NT2/D1 (cell line): Measurements from ENCODE around the gene NCBP2L.

Experiments used
- DNase-seq: peaks from one replicate; pipeline ENCODE4 v3.0.0-alpha.2; 2011; ENCODE audit warnings: low read depth, low spot score
- H3K27me3 ChIP-seq: 2 replicates; pipeline ENCODE4 v1.6.0; 2011; ENCODE audit warnings: mild to moderate bottlenecking; ENCODE audit not compliant: insufficient read length, insufficient read depth
- H3K36me3 ChIP-seq: 2 replicates; pipeline ENCODE4 v1.6.1; 2011; ENCODE audit warnings: mild to moderate bottlenecking, low read length, mixed read lengths; ENCODE audit not compliant: insufficient read depth, insufficient read length
- H3K4me1 ChIP-seq: 2 replicates; pipeline ENCODE4 v1.5.1; 2011; ENCODE audit not compliant: insufficient read depth, insufficient read length
- H3K4me3 ChIP-seq: 2 replicates; pipeline ENCODE4 v1.5.1; 2011; ENCODE audit warnings: low read depth; ENCODE audit not compliant: insufficient read length
- H3K9ac ChIP-seq: 2 replicates; pipeline ENCODE4 v1.6.0; 2011; ENCODE audit warnings: low read depth; ENCODE audit not compliant: insufficient read length
- H3K9me3 ChIP-seq: 2 replicates; pipeline ENCODE4 v1.5.1; 2011; ENCODE audit warnings: mild to moderate bottlenecking, low read length; ENCODE audit not compliant: insufficient read depth
- SUZ12 ChIP-seq: IDR thresholded peaks from 2 replicates; pipeline ENCODE4 v1.6.1; 2011; ENCODE audit not compliant: insufficient read length, insufficient read depth; ENCODE audit errors: extremely low read depth
- YY1 ChIP-seq: IDR thresholded peaks from 2 replicates; pipeline ENCODE4 v1.6.1; 2011; ENCODE audit not compliant: insufficient read length, insufficient read depth
- ZNF274 ChIP-seq: IDR thresholded peaks from 2 replicates; pipeline ENCODE4 v1.6.1; 2011; ENCODE audit warnings: mild to moderate bottlenecking, low read depth, low read length

NCBP2L gene

DNA sequence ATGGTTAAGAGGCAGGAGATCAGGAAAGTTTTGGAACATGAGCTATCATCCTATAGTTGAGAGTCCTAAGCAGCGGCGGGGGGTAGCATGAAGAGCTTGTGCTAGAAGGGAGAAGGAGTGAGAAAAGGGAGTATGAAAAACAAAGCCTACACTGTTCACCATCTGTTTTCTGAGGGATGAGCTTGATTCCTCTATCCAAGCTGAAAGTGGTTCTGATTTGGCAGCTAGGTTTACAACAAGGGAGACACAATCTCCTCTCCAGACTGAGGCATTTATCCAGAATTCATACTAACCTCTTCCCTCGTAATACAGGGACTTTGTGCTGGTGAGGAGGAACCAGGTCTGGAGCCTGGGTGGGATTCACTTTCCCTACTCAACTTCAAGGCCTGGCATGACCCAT lies 25.5 kb upstream of the NCBP2L start:
- no peak for DNase-seq
- Histone ChIP-seq H3K36me3 (no peaks in the 10 kb centered on the region), H3K27me3 (no peaks in the 10 kb centered on the region), H3K9ac (no peak overlapping the region), H3K9me3 (no peaks in the 10 kb centered on the region), H3K4me3 (no peak overlapping the region), H3K4me1 (peaks cover 12% of the 10 kb centered on the region)
- no peak for TF ChIP-seq YY1
- no peak for TF ChIP-seq ZNF274
- no peak for TF ChIP-seq SUZ12

DNA sequence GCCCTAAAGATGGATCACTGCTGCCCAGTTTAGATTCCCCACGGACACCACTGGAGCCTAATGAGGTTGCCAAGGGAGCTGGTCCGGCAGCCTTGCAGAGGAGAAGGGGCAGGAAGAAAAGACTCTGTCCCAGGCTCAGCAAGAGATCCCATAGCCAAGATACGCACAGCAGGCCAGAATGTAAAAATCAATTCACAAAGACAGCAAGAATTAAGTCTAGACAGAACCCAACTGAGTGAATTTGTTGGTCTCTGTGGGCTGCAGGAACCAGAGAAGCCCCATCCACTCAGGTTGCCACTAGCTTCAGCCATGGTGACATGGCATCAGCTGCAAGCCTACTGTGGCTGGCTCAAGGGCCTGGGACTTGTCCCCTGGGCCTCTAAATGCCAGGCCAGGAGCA lies 24.8 kb upstream of the NCBP2L start:
- Histone ChIP-seq H3K4me1 (peaks cover 12% of the 10 kb centered on the region), H3K9me3 (no peaks in the 10 kb centered on the region), H3K9ac (no peak overlapping the region), H3K4me3 (no peak overlapping the region), H3K36me3 (no peaks in the 10 kb centered on the region), H3K27me3 (no peaks in the 10 kb centered on the region)
- DNase-seq = no peak
- no peak for TF ChIP-seq ZNF274
- no peak for TF ChIP-seq SUZ12
- TF ChIP-seq YY1 = no peak

DNA sequence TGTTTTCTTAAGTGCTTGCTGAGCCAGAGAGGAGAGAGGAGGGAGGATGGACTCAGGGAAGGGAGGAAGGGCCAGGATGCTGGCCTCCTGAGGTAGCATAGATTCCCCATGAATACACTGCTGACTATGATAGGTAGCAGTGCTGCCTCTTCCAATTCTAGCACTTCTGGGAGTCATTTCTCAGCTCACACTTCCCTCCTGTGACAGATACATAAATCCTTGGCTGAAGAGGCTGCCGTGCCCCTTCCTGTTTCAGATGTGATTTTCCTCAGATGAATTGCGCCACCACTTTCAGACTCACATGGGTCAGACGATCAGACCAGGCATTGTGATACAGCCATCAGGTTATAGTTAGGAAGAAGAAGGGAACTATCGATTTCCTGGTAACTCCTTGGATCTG lies 24.3 kb upstream of the NCBP2L start:
- no peaks in the 10 kb centered on the region for H3K27me3 ChIP-seq
- no peak overlapping the region for H3K9ac ChIP-seq
- H3K4me1 ChIP-seq = peaks cover 12% of the 10 kb centered on the region
- TF ChIP-seq YY1 = no peak
- no peak for TF ChIP-seq SUZ12
- TF ChIP-seq ZNF274 = no peak
- no peak for DNase-seq
- H3K9me3 ChIP-seq = no peaks in the 10 kb centered on the region
- no peak overlapping the region for H3K4me3 ChIP-seq
- no peaks in the 10 kb centered on the region for H3K36me3 ChIP-seq

DNA sequence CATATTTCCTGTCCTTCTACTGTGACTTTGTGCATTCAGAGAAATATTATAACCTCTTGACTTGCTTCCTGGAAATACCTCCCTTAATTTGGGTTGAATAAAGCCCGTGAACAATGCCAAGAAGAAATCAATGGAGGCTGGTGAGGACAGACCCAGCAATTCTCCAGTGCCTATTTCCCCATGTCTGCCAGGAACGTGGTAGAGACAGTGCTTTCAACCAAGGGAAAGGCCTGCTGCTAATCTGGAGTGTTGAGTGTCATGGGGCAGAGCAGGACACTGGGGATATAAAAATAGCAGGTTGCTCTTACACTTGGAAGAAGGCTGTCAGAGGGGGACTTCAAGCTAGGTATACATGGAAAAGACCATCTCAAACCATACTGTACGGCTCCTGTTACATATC lies 21.8 kb upstream of the NCBP2L start:
- no peak overlapping the region for H3K4me3 ChIP-seq
- H3K9ac ChIP-seq = no peak overlapping the region
- H3K4me1 ChIP-seq = peaks cover 12% of the 10 kb centered on the region
- H3K36me3 ChIP-seq = no peaks in the 10 kb centered on the region
- no peaks in the 10 kb centered on the region for H3K9me3 ChIP-seq
- TF ChIP-seq YY1 = no peak
- no peak for TF ChIP-seq ZNF274
- no peak for TF ChIP-seq SUZ12
- H3K27me3 ChIP-seq = no peaks in the 10 kb centered on the region
- DNase-seq = no peak

DNA sequence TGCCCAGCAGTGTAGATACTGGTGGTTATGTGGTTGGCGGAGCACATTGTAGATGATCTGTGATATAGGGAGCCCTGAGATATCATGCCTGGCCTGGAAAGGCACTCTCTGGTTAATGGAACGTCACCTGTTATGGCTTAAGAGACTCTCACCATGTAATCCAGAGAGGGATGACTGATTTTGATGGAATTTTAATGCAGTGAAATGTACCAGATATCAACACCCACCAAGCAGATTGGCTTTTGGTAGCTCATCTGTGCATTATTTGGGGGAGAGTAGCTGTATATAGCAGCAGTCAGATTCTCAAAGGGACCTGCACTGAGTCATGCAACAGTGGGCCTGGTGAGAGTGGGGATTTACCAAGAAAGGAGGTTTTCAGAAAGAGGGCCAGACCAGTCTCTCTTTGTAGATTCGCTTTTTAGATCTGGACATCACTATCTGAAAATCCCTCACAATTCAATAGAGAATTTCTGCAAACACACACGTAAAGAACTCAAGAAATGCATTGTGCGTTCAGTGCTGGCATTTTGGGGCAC lies 19.2 kb upstream of the NCBP2L start:
- no peaks in the 10 kb centered on the region for H3K27me3 ChIP-seq
- no peak for DNase-seq
- no peaks in the 10 kb centered on the region for H3K36me3 ChIP-seq
- no peak overlapping the region for H3K9ac ChIP-seq
- peaks cover 4% of the 10 kb centered on the region for H3K4me1 ChIP-seq
- no peaks in the 10 kb centered on the region for H3K9me3 ChIP-seq
- no peak for TF ChIP-seq YY1
- TF ChIP-seq ZNF274 = no peak
- TF ChIP-seq SUZ12 = no peak
- H3K4me3 ChIP-seq = no peak overlapping the region

DNA sequence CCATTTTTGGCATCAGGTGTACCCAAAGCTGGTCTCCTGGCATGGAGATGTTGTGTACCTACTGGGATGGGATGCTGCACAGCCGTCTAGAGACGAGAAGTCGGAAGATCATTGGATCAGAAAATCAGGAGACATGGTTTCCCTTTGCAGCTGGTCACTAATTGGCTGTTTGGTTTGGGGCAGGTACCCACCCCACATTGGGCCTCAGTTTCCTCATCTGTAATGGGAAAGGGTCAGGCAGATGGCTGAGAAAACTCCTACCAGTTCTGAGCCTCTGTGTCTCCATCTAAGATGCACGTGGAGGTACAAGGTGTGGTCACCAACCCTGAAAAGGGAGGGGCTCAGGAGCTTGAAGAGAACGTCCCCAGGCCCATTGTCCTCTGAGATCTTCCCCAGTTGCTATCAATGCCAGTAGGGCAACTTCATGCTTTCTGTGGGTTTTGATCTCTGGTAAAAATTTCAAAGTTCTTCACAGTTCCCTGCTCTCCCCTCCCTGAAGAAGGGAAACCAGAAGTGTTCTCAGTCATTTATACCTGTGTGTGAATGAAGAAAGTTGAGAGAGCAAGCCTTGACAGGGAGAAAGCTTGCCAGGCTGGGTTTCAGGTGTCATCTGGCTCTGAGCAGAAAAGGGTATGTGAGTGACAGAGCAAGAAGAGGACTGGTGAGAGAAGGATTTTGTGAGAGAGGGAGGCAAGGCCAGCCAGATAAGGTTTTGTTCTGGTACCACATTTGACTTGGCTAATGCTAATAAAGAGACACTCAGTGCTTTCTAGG lies 17.0 kb upstream of the NCBP2L start:
- DNase-seq = no peak
- no peaks in the 10 kb centered on the region for H3K36me3 ChIP-seq
- H3K4me3 ChIP-seq = no peak overlapping the region
- H3K4me1 ChIP-seq = peaks cover 4% of the 10 kb centered on the region
- TF ChIP-seq SUZ12 = no peak
- no peak for TF ChIP-seq YY1
- no peak for TF ChIP-seq ZNF274
- no peak overlapping the region for H3K9ac ChIP-seq
- H3K9me3 ChIP-seq = no peaks in the 10 kb centered on the region
- H3K27me3 ChIP-seq = no peaks in the 10 kb centered on the region

DNA sequence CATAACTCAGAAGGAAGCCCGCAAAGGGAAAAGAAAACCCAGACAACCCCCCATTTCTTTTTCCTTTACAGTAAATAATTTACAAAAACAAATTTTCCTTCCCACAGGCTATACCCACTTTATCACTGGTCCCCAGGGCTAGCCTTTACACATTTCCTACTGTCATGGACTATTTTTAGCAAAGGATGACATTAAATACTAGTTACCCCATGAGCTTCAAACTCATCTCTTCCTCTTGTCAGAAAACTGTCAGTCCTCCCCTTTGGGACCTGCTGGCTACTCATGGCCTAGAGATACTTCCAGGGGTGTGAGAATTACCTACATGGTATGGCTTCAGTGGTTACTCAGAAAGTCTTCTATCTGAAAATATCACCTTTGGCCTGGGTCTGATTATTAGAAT lies 13.9 kb upstream of the NCBP2L start:
- H3K27me3 ChIP-seq = no peaks in the 10 kb centered on the region

More for the DNA sequence above, 13.9 kb upstream of the NCBP2L start:
- Histone ChIP-seq H3K4me1 (no peaks in the 10 kb centered on the region), H3K9me3 (no peaks in the 10 kb centered on the region), H3K9ac (no peak overlapping the region), H3K4me3 (no peak overlapping the region), H3K36me3 (no peaks in the 10 kb centered on the region)
- DNase-seq = no peak
- no peak for TF ChIP-seq SUZ12
- no peak for TF ChIP-seq YY1
- TF ChIP-seq ZNF274 = no peak
